Measurements from ENCODE around the gene ALX3. TPM values are rescaled to one million over a fixed set of nuclear protein-coding genes. Genes with fewer than 3 reads are reported as not detected.

Gene ALX3
- polyA plus RNA-seq, 2 donors = 0.04 to 0.06 TPM

- peaks cover 24 to 35% of the 10 kb centered on the region in 2 donors for H3K36me3 ChIP-seq (ENCODE audit: control insufficient read depth in 2 of 2, insufficient read depth in 2 of 2, low read length in 1 of 2)
- H3K4me3 ChIP-seq (ENCODE audit: low read depth in 1 of 2, low read length in 2 of 2) = no peak overlapping the region
- no peaks in the 10 kb centered on the region for H3K9me3 ChIP-seq (ENCODE audit: control insufficient read depth in 2 of 2, insufficient read depth in 1 of 2, low read depth in 1 of 2, low read length in 1 of 2)
- H3K27me3 ChIP-seq (ENCODE audit: control insufficient read depth in 1 of 2, insufficient read depth in 2 of 2, low read length in 2 of 2) = no peaks in the 10 kb centered on the region
- 84 to 85% methylated on average over 3 of the region's 3 CpGs for WGBS, 2 donors
- no peak overlapping the region for H3K27ac ChIP-seq (ENCODE audit: low read depth in 2 of 2, low read length in 1 of 2)
- H3K4me1 ChIP-seq (ENCODE audit: control insufficient read depth in 2 of 2, insufficient read depth in 2 of 2, low read length in 1 of 2) = no peaks in the 10 kb centered on the region
Measured at GRCh38 chr1:110017792-110018191, 52.7 kb downstream of the ALX3 start.

DNA sequence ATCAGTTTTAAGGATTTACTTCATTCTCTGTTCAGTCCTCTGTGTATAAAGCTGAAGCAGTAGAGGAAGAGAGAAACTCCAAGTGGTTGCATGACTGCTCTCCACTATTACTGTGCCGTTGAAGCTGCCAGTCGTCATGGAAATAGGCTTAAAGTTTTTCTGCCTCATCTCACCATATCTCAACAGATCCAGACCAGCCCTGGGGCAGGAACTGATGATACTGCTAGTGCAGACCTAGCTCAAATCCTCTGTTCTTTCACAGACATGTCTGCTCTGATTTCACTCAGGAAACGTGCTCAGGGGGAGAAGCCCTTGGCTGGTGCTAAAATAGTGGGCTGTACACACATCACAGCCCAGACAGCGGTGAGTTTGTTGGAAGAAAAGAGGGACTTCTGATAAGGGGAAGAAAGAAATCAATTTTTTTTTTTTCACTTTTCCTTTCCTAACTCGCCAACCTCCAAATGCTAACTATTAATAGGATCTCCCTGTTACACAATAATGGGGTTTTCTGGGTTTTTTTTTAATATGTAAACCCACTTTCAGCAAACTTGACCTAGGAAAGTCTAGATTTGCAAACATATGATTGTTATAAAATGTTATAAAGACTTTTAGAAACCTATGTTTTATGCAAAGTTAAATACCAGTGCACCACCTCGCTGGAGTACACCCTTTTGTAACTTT lies 58.2 kb downstream of the ALX3 start:
- Histone ChIP-seq H3K4me1 (ENCODE audit: control insufficient read depth in 2 of 2, insufficient read depth in 2 of 2, low read length in 1 of 2) (no peaks in the 10 kb centered on the region), H3K4me3 (ENCODE audit: low read depth in 1 of 2, low read length in 2 of 2) (no peak overlapping the region), H3K27ac (ENCODE audit: low read depth in 2 of 2, low read length in 1 of 2) (no peak overlapping the region), H3K36me3 (ENCODE audit: control insufficient read depth in 2 of 2, insufficient read depth in 2 of 2, low read length in 1 of 2) (peaks cover 5 to 20% of the 10 kb centered on the region in 2 donors), H3K9me3 (ENCODE audit: control insufficient read depth in 2 of 2, insufficient read depth in 1 of 2, low read depth in 1 of 2, low read length in 1 of 2) (no peaks in the 10 kb centered on the region), H3K27me3 (ENCODE audit: control insufficient read depth in 1 of 2, insufficient read depth in 2 of 2, low read length in 2 of 2) (no peaks in the 10 kb centered on the region)
- WGBS, 2 donors = 80 to 89% methylated on average over 6 of the region's 6 CpGs

- peaks cover 2 to 18% of the 10 kb centered on the region in 2 donors for H3K36me3 ChIP-seq (ENCODE audit: control insufficient read depth in 2 of 2, insufficient read depth in 2 of 2, low read length in 1 of 2)
- no peak overlapping the region for H3K27ac ChIP-seq (ENCODE audit: low read depth in 2 of 2, low read length in 1 of 2)
- H3K4me3 ChIP-seq (ENCODE audit: low read depth in 1 of 2, low read length in 2 of 2) = no peak overlapping the region
- WGBS, 2 donors = 46 to 49% methylated on average over 2 of the region's 2 CpGs
- H3K9me3 ChIP-seq (ENCODE audit: control insufficient read depth in 2 of 2, insufficient read depth in 1 of 2, low read depth in 1 of 2, low read length in 1 of 2) = no peaks in the 10 kb centered on the region
- H3K27me3 ChIP-seq (ENCODE audit: control insufficient read depth in 1 of 2, insufficient read depth in 2 of 2, low read length in 2 of 2) = no peaks in the 10 kb centered on the region
- no peaks in the 10 kb centered on the region for H3K4me1 ChIP-seq (ENCODE audit: control insufficient read depth in 2 of 2, insufficient read depth in 2 of 2, low read length in 1 of 2)
Measured at GRCh38 chr1:110011527-110012041, 58.9 kb downstream of the ALX3 start.

Other genes with a start within 250 kb of the ALX3 start
- gene CSF1, start 159.8 kb downstream of the ALX3 start, polyA plus RNA-seq = 1 to 10 TPM; 5.6 to 5.7 TPM
- gene AHCYL1, start 85.9 kb downstream of the ALX3 start, polyA plus RNA-seq = 10 to 100 TPM; 22.6 to 34.7 TPM
- 10 to 100 TPM; 12.3 to 14.0 TPM for gene STRIP1, start 36.0 kb downstream of the ALX3 start, polyA plus RNA-seq
- not detected for gene UBL4B, start 41.8 kb upstream of the ALX3 start, polyA plus RNA-seq
- under 1 TPM; 0.08 to 0.19 TPM for gene SLC6A17, start 79.8 kb upstream of the ALX3 start, polyA plus RNA-seq
- gene KCNC4, start 139.6 kb upstream of the ALX3 start, polyA plus RNA-seq = 1 to 10 TPM; 1.8 to 1.9 TPM

Measured in esophagus (tissue), 2 donors.